ENCODE data around the gene SRR.
"Not testable (repeated sequence)": the region's sequence is repeated elsewhere in the genome, so short reads cannot be mapped to it uniquely, and the experiment has no call there.

DNA sequence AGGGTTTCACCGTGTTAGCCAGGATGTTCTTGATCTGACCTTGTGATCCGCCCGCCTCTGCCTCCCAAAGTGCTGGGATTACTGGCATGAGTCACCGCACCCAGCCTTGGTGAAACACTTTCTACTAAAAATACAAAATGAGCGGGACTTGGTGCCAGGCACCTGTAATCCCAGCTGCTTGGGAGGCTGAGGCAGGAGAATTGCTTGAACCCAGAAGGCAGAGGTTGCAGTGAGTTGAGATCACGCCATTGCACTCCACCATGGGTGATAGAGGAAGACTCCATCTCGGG lies 13.1 kb downstream of the SRR start:
- TF ChIP-seq POLR2AphosphoS5, POLR2A, TAF1 (IDR thresholded peaks at IDR 0.05; ENCODE audit: low read depth, low read length): not testable (repeated sequence)
